ENCODE results near the gene PTAFR.

PTAFR gene

GRCh38 chr1:28134651-28135207 is 41.8 kb downstream of the PTAFR start:
- no peak for TF ChIP-seq CTCF (IDR thresholded peaks at IDR 0.05; ENCODE audit: low read depth, low read length)
- H3K4me3 ChIP-seq (ENCODE audit: low read depth, low read length), result no peak overlapping the region

GRCh38 chr1:28132171-28133167 is 44.0 kb downstream of the PTAFR start:
- H3K4me3 ChIP-seq (ENCODE audit: low read depth, low read length), result no peak overlapping the region
- no peak for TF ChIP-seq CTCF (IDR thresholded peaks at IDR 0.05; ENCODE audit: low read depth, low read length)

GRCh38 chr1:28130901-28131300 is 45.6 kb downstream of the PTAFR start:
- H3K4me3 ChIP-seq (ENCODE audit: low read depth, low read length), result no peak overlapping the region
- TF ChIP-seq CTCF (IDR thresholded peaks at IDR 0.05; ENCODE audit: low read depth, low read length), result no peak

GRCh38 chr1:28129150-28129549 is 47.3 kb downstream of the PTAFR start:
- no peak overlapping the region for H3K4me3 ChIP-seq (ENCODE audit: low read depth, low read length)
- no peak for TF ChIP-seq CTCF (IDR thresholded peaks at IDR 0.05; ENCODE audit: low read depth, low read length)

- no peak for TF ChIP-seq CTCF (IDR thresholded peaks at IDR 0.05; ENCODE audit: low read depth, low read length)
- no peak overlapping the region for H3K4me3 ChIP-seq (ENCODE audit: low read depth, low read length)
Measured at GRCh38 chr1:28127617-28128257, 48.8 kb downstream of the PTAFR start.

GRCh38 chr1:28126783-28127490 is 49.6 kb downstream of the PTAFR start:
- TF ChIP-seq CTCF (IDR thresholded peaks at IDR 0.05; ENCODE audit: low read depth, low read length), result no peak
- H3K4me3 ChIP-seq (ENCODE audit: low read depth, low read length), result no peak overlapping the region

All from WI38 (cell line).